Heart left ventricle (tissue), 13 donors: ENCODE data around the gene SLC35C1.

Experiments used
- CTCF ChIP-seq, 12 donors: fragments of 200-600 bp; sonication (generic) in 4 of 12; IDR thresholded peaks; one replicate each; pipeline versions ENCODE4 v1.5.0 to v1.8.0; 2018 to 2022; ENCODE audit warnings: antibody characterized with exemption in 12 of 12, mild to moderate bottlenecking in 5 of 12
- POLR2A ChIP-seq, 2 donors: fragments of 450-650 bp; IDR thresholded peaks; one replicate each; pipeline ENCODE4 v1.6.1; 2017; ENCODE audit warnings: antibody characterized with exemption in 2 of 2, mild to moderate bottlenecking in 2 of 2, moderate library complexity in 2 of 2
- donor health status: ischemic (EF 13 %, LVEDD 7.1; RV severe dilation, severe dysfunction).
- donor health status: DM: no; HTN: yes; CAD: no.
- donor health status: DM: no; HTN: no; CAD: no.
- donor health status: ischemic (EF 25% LVEDD 6.9; RV normal size, moderate dysfunction).
- donor health status: ischemic (EF 25% LVEDD 5.7; RV mildly dilated, moderate dysfunction).
- donor health status: ischemic (EF 35%, LVEDD 5.7; RV mildly dilated, moderate dysfunction).
- donor health status: nonischemic (EF 11% LVEDD 7.7; RV severe dilation, severe dysfunction).
- donor health status: DM: yes; HTN: yes; CAD: no.
- donor health status: PGD.
- donor health status: ischemic (EF 29% LVEDD 5.4; RV normal size, mild dysfunction).
- donor health status: nonischemic (EF 23%, LVEDD 6.1; RV moderate dilation, normal function).

GRCh38 chr11:45769960-45770359 is 35.0 kb upstream of the SLC35C1 start:
- TF ChIP-seq POLR2A (IDR thresholded peaks at IDR 0.05) (no peak), CTCF (IDR thresholded peaks at IDR 0.05) (no peak)
